Stimulated activated CD8-positive, alpha-beta memory T cell treated with anti-CD3 and anti-CD28 coated beads, Interleukin-15, amount 100 ng/mL, for 24 hours (primary cell): ENCODE measurements around the gene MFSD12.
"Not testable (repeated sequence)": the region's sequence is repeated elsewhere in the genome, so short reads cannot be mapped to it uniquely, and the experiment has no call there.

Experiments used
- DNase-seq: peaks from one replicate; pipeline ENCODE4 v3.0.0-alpha.2; 2020; ENCODE audit warnings: low read depth

Gene MFSD12

DNA sequence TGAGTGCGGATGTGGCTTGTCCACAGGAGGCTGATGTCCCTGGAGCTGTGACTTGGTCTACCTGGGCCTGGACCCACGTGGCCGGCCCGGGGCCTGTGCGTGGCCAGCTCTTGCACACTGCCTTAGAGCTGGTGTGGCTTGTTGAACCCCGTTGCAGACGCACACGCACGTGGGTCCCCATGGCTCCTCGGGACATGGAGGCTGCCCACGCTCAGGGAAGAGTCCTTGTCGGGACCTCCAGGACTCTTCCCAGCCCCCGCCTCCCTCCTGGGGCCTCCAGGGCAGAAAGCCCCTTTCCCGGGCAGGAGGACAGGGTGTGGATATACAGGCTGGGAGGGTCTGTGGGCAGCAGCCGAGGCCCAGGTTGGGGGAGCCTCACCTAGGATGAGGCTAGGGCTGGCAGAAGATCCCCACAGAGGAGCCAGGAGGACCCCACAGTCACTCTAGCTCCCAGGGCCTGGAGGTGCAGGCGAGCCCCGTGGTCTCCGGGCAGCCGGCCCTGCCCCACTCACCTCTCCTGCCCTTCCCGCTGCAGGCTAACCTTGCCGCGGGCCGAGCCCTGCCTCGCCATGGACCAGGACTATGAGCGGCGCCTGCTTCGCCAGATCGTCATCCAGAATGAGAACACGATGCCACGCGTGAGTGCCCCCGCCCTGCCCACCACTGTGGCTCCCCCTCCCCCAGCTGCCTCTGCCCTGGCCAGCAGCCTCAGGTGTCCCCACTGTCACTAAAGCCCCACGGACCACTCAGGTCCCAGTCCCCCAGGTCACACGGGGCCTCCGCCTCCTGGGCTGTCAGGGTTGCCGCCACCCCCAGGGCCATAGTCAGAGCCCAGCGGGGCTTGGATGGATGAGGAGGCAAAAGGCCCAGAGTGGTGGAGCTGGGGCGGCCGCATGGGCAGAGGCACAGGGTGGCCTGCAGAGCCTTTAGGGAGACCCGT, 34.7 kb downstream of the MFSD12 start:
- no peak for DNase-seq

DNA sequence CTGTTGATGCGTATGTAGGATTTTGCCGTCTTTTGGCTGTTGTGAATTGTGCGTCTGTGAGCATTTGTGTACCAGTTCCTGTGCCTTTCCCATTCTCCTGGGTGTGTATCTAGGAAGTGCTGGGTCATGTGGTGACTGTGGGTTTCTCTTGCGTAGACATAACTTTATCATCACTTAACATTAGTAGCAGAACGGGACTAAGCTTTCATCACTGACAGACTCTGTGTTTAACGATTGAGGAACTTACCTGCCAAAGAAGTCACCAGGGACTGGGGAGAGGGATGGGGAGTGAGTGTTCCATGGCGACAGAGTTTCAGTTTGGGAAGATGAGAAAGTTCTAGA, 36.3 kb downstream of the MFSD12 start:
- DNase-seq, result no peak

GRCh38 chr19:3520166-3521103, 37.0 kb downstream of the MFSD12 start:
- no peak for DNase-seq

- DNase-seq, result no peak
These were observed 38.3 kb downstream of the MFSD12 start for GRCh38 chr19:3519126-3519525.

DNA sequence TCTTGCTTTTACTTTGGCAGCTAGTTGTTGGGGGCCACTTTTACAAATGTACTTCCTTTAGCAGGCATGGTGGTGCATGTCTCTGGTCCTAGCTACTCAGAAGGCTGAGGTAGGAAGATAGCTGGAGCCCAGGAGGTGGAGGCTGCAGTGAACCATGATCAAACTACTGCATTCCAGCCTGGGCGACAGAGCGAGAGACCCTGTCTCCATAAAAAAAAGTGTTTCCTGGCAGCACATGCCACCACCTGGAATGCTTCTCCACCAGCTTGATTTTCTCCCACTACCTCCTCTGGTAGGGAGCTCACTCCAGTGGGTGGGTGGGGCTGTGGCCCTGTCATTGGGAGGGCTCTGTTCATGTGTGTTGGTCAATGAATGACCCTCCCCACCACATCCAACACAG, 38.7 kb downstream of the MFSD12 start:
- DNase-seq, result no peak

DNA sequence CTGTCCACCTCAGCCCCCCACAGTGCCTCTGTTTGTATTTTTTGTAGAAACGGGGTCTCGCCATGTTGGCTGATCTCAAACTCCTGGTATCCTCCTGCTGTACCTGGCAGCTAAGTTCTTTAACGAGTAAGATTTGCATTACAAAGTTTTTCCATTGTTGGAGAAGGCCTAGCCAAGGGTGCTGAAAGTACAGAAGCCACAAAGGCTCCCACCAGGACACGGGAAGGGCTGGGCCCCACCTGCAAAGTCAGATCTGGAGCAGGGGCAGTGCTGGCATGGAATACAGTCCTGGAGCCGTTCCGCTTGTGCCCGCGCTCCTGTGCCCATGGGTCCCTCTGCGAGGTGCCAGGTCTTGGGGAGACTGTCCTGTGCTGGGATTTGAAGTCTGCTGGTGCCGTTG, 39.1 kb downstream of the MFSD12 start:
- no peak for DNase-seq

GRCh38 chr19:3517638-3518037, 39.7 kb downstream of the MFSD12 start:
- no peak for DNase-seq

GRCh38 chr19:3516675-3517207, 40.6 kb downstream of the MFSD12 start:
- DNase-seq, result no peak

DNA sequence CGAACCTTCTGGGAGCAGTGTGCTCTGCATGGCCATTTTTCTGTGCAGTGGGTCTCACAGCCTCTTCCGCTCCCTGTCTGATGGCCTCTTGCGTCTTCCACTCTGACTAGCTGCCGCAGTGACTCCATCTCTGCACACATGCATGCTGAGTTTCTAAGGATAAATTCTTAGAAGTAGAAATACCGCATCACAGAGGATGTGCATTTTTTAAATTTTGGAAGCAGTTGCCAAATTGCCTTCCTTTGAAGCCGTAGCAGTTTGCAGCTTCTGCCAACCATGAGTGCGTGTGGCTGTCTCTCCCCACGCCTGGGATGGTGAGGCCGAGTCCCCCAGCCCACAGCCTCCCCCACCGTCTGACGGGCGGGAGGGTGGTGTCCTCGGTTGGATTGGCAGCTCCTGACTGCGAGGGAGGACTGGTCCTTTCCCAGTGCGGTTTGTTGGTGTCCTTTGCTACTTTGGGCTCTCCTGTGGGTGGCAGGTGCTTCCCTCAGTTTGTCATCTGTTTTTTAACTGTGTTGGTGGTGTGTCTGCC, 41.4 kb downstream of the MFSD12 start:
- DNase-seq, result no peak

DNA sequence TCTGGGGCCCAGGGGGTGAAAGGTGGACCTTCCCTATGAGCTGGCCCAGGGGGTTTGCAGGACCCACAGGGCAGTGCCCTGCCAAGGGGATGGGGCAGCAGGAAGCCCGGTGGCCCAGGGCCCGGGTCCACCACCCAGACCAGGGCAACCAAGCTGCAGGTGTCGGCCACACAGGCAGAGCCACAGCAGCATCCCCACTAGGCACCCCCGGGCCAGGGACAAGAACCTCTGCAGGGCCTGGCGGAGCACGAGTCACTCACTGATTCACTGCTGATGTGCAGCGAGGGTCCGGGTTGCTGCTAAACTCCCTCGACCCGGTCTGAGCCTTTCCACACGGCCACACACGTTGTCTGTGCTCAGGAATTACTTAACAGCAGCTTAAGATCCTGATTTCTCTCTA, 42.5 kb downstream of the MFSD12 start:
- DNase-seq, result no peak

DNA sequence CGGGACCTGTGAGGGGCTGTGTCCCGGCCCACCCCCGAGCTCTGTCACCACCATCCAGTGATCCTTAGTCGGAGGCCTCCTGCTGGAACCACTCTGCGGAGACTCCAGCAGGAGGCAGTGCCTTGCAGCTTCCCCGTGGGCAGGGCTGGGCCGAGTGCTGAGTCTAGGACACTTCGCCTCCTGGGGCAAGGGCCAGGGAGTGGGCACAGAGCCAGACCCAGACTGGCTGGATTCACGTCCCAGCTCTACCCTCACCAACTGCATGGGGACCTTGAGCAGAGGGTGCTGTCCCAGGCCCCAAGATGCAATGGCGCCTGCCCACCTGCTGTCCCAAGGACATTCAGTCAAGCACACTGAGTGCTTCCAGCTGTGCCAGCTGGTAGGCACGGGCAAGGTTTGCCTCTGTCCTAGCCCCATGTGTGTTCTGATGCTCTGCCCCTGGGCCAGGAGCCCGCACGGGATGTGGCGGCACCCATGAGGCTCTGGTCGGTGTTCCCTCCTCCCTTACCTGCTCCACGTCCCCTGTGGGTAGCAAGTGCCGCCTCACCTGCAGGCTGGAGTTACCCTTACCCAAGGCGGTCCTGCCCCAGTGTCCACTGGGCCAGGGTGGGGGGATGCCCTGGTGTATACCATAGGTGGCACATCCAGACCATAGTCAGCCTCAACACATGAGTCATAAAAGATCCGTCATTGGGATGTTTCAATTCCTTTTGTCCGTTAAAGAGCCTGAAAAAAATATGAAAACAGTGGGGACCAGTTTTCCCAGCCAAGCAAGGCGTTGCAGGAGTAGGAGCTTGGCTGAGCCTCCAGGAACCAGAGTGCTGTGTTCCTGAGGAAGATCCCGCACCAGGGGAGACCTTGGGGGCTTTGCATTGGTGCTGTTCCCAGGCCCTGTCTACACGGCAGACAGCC, 43.9 kb downstream of the MFSD12 start:
- no peak for DNase-seq

DNA sequence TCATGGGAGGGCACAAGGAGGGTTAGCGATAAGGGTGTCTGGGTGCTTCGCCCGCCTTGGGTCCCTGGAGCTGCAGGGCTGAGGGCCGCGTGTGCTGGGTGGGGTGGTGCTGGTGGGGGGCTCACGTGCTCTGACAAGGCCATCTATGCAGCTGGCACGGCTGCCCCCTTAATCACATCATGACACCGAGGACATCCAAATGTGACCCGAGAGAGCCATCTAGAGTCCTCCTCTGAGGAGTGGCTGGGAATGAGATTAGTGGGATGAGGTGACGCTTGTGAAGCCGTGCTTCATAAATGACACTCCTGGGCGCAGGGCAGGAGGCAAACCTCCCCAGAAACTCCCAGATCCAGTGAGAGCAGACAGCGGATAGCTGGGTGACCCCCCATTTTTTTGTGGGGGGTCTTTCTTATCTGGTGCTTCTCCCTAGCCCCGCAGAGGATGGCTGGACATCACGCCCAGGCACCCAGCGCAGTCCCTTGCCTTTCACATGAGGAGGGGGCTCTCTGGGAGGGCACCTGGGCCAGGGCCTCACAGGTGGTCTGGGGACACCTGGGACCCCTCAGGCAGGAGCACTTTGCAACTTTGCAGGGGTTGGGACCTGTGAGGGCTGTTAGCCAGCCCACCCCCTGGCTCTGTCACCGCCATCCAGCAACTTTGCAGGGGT, 44.7 kb downstream of the MFSD12 start:
- DNase-seq, result no peak

GRCh38 chr19:3511506-3512251, 45.7 kb downstream of the MFSD12 start:
- no peak for DNase-seq

- DNase-seq, result no peak
These were observed 46.7 kb downstream of the MFSD12 start for GRCh38 chr19:3510727-3511126.

- DNase-seq, result no peak
These were observed 47.8 kb downstream of the MFSD12 start for GRCh38 chr19:3509566-3509989.

- DNase-seq, result no peak
These were observed 48.4 kb downstream of the MFSD12 start for GRCh38 chr19:3508771-3509535.

GRCh38 chr19:3508121-3508661, 49.2 kb downstream of the MFSD12 start:
- DNase-seq, result not testable (repeated sequence)

DNA sequence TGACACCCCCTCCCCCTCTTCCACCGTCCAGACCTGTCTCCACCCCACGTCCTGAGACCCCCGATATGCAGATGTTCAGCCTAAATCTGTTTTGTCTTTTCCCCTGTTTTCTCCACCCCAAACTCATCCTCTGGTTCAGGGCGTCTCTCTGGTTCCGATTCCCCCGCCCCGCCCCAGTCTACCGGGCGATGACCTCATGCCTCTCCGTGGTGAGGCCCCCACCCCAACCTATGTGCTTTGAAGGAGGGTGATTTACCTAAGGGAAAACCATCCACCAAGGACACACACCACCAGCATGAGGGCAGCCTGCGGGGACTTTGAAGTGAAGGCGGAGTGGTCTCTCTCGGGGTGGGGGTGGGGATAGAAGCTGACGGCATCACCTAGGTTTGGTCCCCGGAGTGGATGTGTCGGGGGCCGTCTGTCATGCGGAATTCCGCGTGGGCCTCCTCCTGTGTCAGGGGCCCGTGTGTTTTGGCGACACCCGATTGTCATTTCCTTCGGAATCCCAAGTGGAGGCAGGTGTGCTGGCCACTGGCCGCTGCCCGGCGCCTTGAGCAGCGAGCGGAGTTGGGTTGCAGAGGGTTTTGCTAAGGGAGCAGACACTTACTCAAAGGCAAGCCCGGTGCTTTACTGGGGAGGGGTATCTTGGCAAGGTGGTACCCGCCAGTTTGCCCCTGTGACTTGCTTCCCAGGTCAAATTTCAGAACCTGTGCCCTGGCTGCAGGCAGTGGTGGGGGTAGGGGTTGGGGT, 49.8 kb downstream of the MFSD12 start:
- no peak for DNase-seq
